H1 (cell line): ENCODE data around the gene SEZ6L. TPM values are rescaled to one million over a fixed set of nuclear protein-coding genes. Genes with fewer than 3 reads are reported as not detected.

ENCODE experiments used
- CTCF ChIA-PET: fragments of 300-600 bp; sonication (Branson Sonifier 250); formaldehyde crosslinking; loops from one replicate; lab custom pipeline; 2021; ENCODE audit not compliant: partially characterized antibody; lab: Charles Lee
- POLR2A ChIA-PET: fragments of 300-600 bp; sonication (Branson Sonifier 250); formaldehyde crosslinking; loops from one replicate; lab custom pipeline; 2021; ENCODE audit warnings: inconsistent platforms; ENCODE audit not compliant: partially characterized antibody; lab: Charles Lee
- DNase-seq, 2 experiments: peaks; one replicate each; pipeline versions ENCODE4 v3.0.0 to v3.0.0-alpha.2; 2010 to 2022; ENCODE audit warnings: low spot score in 2 of 2, low read depth in 1 of 2, mixed read lengths in 1 of 2
- FAIRE-seq: peaks from 2 replicates; lab custom pipeline; 2011; peaks lifted over from hg19 to GRCh38; lab: Jason Lieb, UNC
- H2AFZ ChIP-seq: 2 replicates; pipeline ENCODE4 v1.8.1; 2012; ENCODE audit warnings: low read length, inconsistent platforms
- H2AK5ac ChIP-seq: 2 replicates; pipeline ENCODE4 v1.6.1; 2013; ENCODE audit warnings: low read depth, low read length
- H2BK120ac ChIP-seq: replicated peaks from 2 replicates; pipeline ENCODE3; 2013; ENCODE audit warnings: low read depth, low read length, inconsistent platforms
- H2BK12ac ChIP-seq: 2 replicates; pipeline ENCODE4 v1.6.1; 2013; ENCODE audit warnings: low read depth, low read length
- H2BK15ac ChIP-seq: 2 replicates; pipeline ENCODE4 v1.6.1; 2013; ENCODE audit warnings: low read length
- H2BK20ac ChIP-seq: 2 replicates; pipeline ENCODE4 v1.6.1; 2013; ENCODE audit warnings: low read length
- H2BK5ac ChIP-seq: 2 replicates; pipeline ENCODE4 v1.6.1; 2013; ENCODE audit warnings: low read depth, low read length
- H3K14ac ChIP-seq: 2 replicates; pipeline ENCODE4 v1.6.1; 2013; ENCODE audit warnings: inconsistent platforms; ENCODE audit not compliant: insufficient read length
- H3K18ac ChIP-seq: 2 replicates; pipeline ENCODE4 v1.6.1; 2013; ENCODE audit warnings: low read length; ENCODE audit errors: extremely low read depth
- H3K23ac ChIP-seq: 2 replicates; pipeline ENCODE4 v1.6.1; 2013; ENCODE audit warnings: inconsistent platforms; ENCODE audit not compliant: insufficient read length
- H3K23me2 ChIP-seq: 2 replicates; pipeline ENCODE4 v1.6.1; 2013; ENCODE audit warnings: low read depth, low read length
- H3K27ac ChIP-seq: 2 replicates; pipeline ENCODE4 v1.6.1; 2011; ENCODE audit warnings: low read depth, low read length, inconsistent platforms
- H3K27me3 ChIP-seq, 4 experiments: replicated peaks in 1 of 4; 1 replicate in 1 of 4; 2 replicates in 3 of 4; pipeline versions ENCODE4 v1.6.1 to v1.8.1; 2011 to 2013; ENCODE audit warnings: low read length in 3 of 4, mild to moderate bottlenecking in 3 of 4, inconsistent platforms in 2 of 4, mixed read lengths in 2 of 4, moderate library complexity in 1 of 4; ENCODE audit not compliant: control insufficient read depth in 3 of 4, insufficient read depth in 3 of 4; ENCODE audit errors: extremely low read depth in 1 of 4
- H3K36me3 ChIP-seq, 4 experiments: 2 replicates each; pipeline versions ENCODE4 v1.6.1 to v1.8.1; 2011 to 2013; ENCODE audit warnings: mild to moderate bottlenecking in 4 of 4, low read length in 3 of 4, moderate library complexity in 2 of 4, control low read depth in 1 of 4, inconsistent platforms in 1 of 4; ENCODE audit not compliant: insufficient read depth in 4 of 4, control insufficient read depth in 2 of 4
- H3K4ac ChIP-seq: replicated peaks from 2 replicates; pipeline ENCODE3; 2013; ENCODE audit warnings: low read length, low read depth, mixed read lengths, inconsistent platforms; ENCODE audit not compliant: insufficient read length
- H3K4me1 ChIP-seq, 4 experiments: replicated peaks in 1 of 4; 1 replicate in 1 of 4; 2 replicates in 3 of 4; pipeline versions ENCODE4 v1.6.1 to v1.8.1; 2011 to 2013; ENCODE audit warnings: low read length in 3 of 4, inconsistent platforms in 2 of 4, mixed read lengths in 1 of 4; ENCODE audit not compliant: insufficient read depth in 4 of 4, control insufficient read depth in 3 of 4
- H3K4me2 ChIP-seq, 2 experiments: 2 replicates each; pipeline versions ENCODE4 v1.6.1 to v1.8.1; 2011 to 2013; ENCODE audit warnings: low read depth in 2 of 2, low read length in 2 of 2, control low read depth in 1 of 2, inconsistent platforms in 1 of 2, mild to moderate bottlenecking in 1 of 2; ENCODE audit not compliant: insufficient read depth in 1 of 2
- H3K4me3 ChIP-seq, 4 experiments: fragments of 200-600, 300-600 bp in 1 of 4; sonication (generic), shearing (Covaris generic), sonication (Bioruptor Twin) in 1 of 4; 2 replicates each; pipeline versions ENCODE4 v1.5.1 to v1.8.1; 2011 to 2016; ENCODE audit warnings: low read length in 4 of 4, low read depth in 3 of 4, control low read depth in 2 of 4, inconsistent platforms in 2 of 4, mild to moderate bottlenecking in 2 of 4, mixed read lengths in 1 of 4, moderate library complexity in 1 of 4; ENCODE audit not compliant: insufficient read depth in 2 of 4; ENCODE audit errors: extremely low read depth in 1 of 4
- H3K56ac ChIP-seq: replicated peaks from 2 replicates; pipeline ENCODE3; 2013; ENCODE audit warnings: low read depth, mild to moderate bottlenecking, mixed read lengths, low read length, inconsistent platforms; ENCODE audit not compliant: insufficient read length
- H3K79me1 ChIP-seq: 2 replicates; pipeline ENCODE4 v1.6.1; 2013; ENCODE audit warnings: low read depth, low read length, control low read depth
- H3K79me2 ChIP-seq, 2 experiments: 2 replicates each; pipeline versions ENCODE4 v1.6.1 to v1.8.1; 2012 to 2013; ENCODE audit warnings: low read length in 2 of 2, mild to moderate bottlenecking in 2 of 2, inconsistent platforms in 1 of 2; ENCODE audit not compliant: insufficient read depth in 2 of 2, control insufficient read depth in 1 of 2
- H3K9ac ChIP-seq, 4 experiments: replicated peaks in 1 of 4; 1 replicate in 1 of 4; 2 replicates in 3 of 4; pipeline versions ENCODE4 v1.6.1 to v1.8.1; 2011 to 2013; ENCODE audit warnings: low read depth in 3 of 4, low read length in 3 of 4, control low read depth in 2 of 4, mild to moderate bottlenecking in 2 of 4, moderate library complexity in 2 of 4, inconsistent platforms in 1 of 4; ENCODE audit errors: extremely low read depth in 1 of 4
- H3K9me3 ChIP-seq, 2 experiments: 2 replicates each; pipeline versions ENCODE4 v1.6.1 to v1.8.1; 2012 to 2013; ENCODE audit warnings: mild to moderate bottlenecking in 2 of 2, moderate library complexity in 2 of 2, control low read depth in 1 of 2, inconsistent platforms in 1 of 2, low read depth in 1 of 2, low read length in 1 of 2, mixed read lengths in 1 of 2; ENCODE audit not compliant: insufficient read depth in 2 of 2
- H4K20me1 ChIP-seq, 2 experiments: replicated peaks in 1 of 2; 2 replicates each; pipeline versions ENCODE3 to v1.8.1; 2011 to 2013; ENCODE audit warnings: inconsistent platforms in 2 of 2, low read length in 2 of 2, mild to moderate bottlenecking in 1 of 2; ENCODE audit not compliant: insufficient read depth in 2 of 2, control insufficient read depth in 1 of 2
- H4K5ac ChIP-seq: 2 replicates; pipeline ENCODE4 v1.6.1; 2013; ENCODE audit warnings: low read length, low read depth, mixed read lengths, inconsistent platforms; ENCODE audit not compliant: insufficient read length
- H4K8ac ChIP-seq: 2 replicates; pipeline ENCODE4 v1.8.0; 2013; ENCODE audit warnings: mild to moderate bottlenecking, moderate library complexity, low read length, inconsistent platforms; ENCODE audit not compliant: insufficient read depth; ENCODE audit errors: extremely low read depth
- H4K91ac ChIP-seq: replicated peaks from 2 replicates; pipeline ENCODE3; 2013; ENCODE audit warnings: low read length, mixed read lengths, inconsistent platforms; ENCODE audit not compliant: insufficient read length
- CHD2 ChIP-seq: IDR thresholded peaks from 2 replicates; pipeline ENCODE4 v1.6.1; 2012; ENCODE audit warnings: low read length, improper control_type of control experiment
- HDAC6 ChIP-seq: IDR thresholded peaks from one replicate; pipeline ENCODE4 v1.7.1; 2012; ENCODE audit warnings: low read depth, mild to moderate bottlenecking, inconsistent platforms, low read length, moderate library complexity
- WGBS, 2 experiments: shearing (Covaris generic) in 1 of 2; methylation state at CpG; one replicate each; pipeline versions ENCODE4 v1.1.6 to v1.1.7; 2013 to 2015; ENCODE audit warnings: low lambda C conversion rate in 2 of 2, mixed read lengths in 2 of 2, inconsistent platforms in 1 of 2, low coverage in 1 of 2, missing lambda C conversion rate in 1 of 2; ENCODE audit not compliant: insufficient replicate concordance in 2 of 2, insufficient coverage in 1 of 2, insufficient read length in 1 of 2; ENCODE audit errors: extremely low coverage in 1 of 2, missing lambda C conversion rate in 1 of 2; 5-methylcytosine and 5-hydroxymethylcytosine counted together
- polyA plus RNA-seq, 7 experiments: library from polyadenylated mRNA; depleted of rRNA in 3 of 7; stranded (reverse) in 5 of 7; unstranded in 2 of 7; fragments of >200 nt in 5 of 7; fragments of 200-250 nt in 2 of 7; gene quantifications; 1 replicate in 5 of 7; 2 replicates in 1 of 7; 4 replicates in 1 of 7; pipeline versions ENCODE4 v1.2.1 to v1.2.3, GENCODE V29; 2011 to 2013; ENCODE audit warnings: missing spikeins in 2 of 7, mixed read lengths in 2 of 7
- total RNA-seq: library from RNA; stranded (reverse); fragmentation: NEBNext Ultra II Directional; extraction: Animal tissue kit (Norgen Biotek cat#: 25700); gene quantifications from 2 replicates; pipeline ENCODE4 v1.2.1, GENCODE V29; 2021

The SEZ6L gene
- total and polyA plus RNA-seq, 2 of the 8 experiments (the other 6 are each of a cell fraction or from before 2014, with no cell fraction given), result 0.06 to 0.33 TPM

DNA sequence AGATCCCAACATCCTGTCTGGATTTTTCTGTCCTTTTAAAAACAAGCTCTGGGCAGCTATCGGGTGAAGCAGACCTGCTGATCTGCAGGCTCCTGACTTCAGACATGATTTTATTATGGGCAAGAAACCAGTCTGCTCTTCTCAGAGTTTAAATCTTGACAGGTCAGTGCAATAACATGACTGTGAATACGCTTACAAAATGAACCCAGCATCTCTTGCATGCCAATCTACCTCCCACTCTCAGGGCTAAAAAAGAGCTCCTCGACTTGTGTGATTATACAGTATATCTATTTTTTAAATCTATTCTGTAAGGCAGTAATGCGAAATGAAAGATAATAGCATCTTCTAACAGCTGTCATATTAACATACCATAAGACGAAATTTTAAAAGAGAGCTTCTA lies 241.1 kb downstream of the SEZ6L start:
- POLR2A ChIA-PET, result interaction anchor here (1.1 to 1.8 kb wide), 2 partner anchors 9 to 38 kb away, joined by 3 to 4 read pairs; no protein-coding TSS in a partner anchor
- H2AFZ ChIP-seq, result no peak overlapping the region
- no peak overlapping the region for H3K4ac ChIP-seq
- WGBS, 2 experiments, result 82% methylated on average over 5 of the region's 5 CpGs; no CpG with 5 or more reads in 1 of the 2 experiments
- no peaks in the 10 kb centered on the region for H3K79me1 ChIP-seq
- H3K27me3 ChIP-seq, result peaks cover 0 to 4% (median 1%) of the 10 kb centered on the region in 4 experiments; a peak in 1 of 7 replicates
- H2AK5ac ChIP-seq, result no peak overlapping the region
- H4K8ac ChIP-seq, result no peak overlapping the region
- H3K36me3 ChIP-seq, result no peaks in the 10 kb centered on the region
- no peak overlapping the region for H4K5ac ChIP-seq
- H2BK120ac ChIP-seq, result no peak overlapping the region
- no peaks in the 10 kb centered on the region for H3K23me2 ChIP-seq
- no peak for FAIRE-seq
- H3K9ac ChIP-seq, result no peak overlapping the region
- H3K14ac ChIP-seq, result no peak overlapping the region
- no peak overlapping the region for H4K91ac ChIP-seq
- no peaks in the 10 kb centered on the region for H4K20me1 ChIP-seq
- no peaks in the 10 kb centered on the region for H3K79me2 ChIP-seq
- H3K27ac ChIP-seq, result no peak overlapping the region
- no peak overlapping the region for H3K23ac ChIP-seq
- CTCF ChIA-PET, result interaction anchor here (0.8 to 2.9 kb wide), 9 partner anchors 10 to 98 kb away, joined by 3 to 15 read pairs (median 6); partner anchors contain the start of gene HPS4
- H3K56ac ChIP-seq, result no peak overlapping the region
- H3K4me3 ChIP-seq, result no peak overlapping the region
- no peak overlapping the region for H2BK12ac ChIP-seq
- H3K18ac ChIP-seq, result no peak overlapping the region
- no peaks in the 10 kb centered on the region; a peak in 1 of 7 replicates for H3K4me1 ChIP-seq
- no peak overlapping the region for H3K4me2 ChIP-seq
- H2BK20ac ChIP-seq, result no peak overlapping the region
- H2BK5ac ChIP-seq, result no peak overlapping the region
- no peak overlapping the region for H2BK15ac ChIP-seq
- peaks cover 0 to 4% of the 10 kb centered on the region in 2 experiments; a peak in 1 of 4 replicates for H3K9me3 ChIP-seq
- DNase-seq, result no peak
- TF ChIP-seq CHD2 (no peak), HDAC6 (no peak)
